Erythroblast (primary cell): ENCODE results near the gene RSPH6A.

Experiments
- GATA1 ChIP-seq: IDR thresholded peaks from 2 replicates; pipeline ENCODE4 v1.6.1; 2011; ENCODE audit warnings: low read depth, mild to moderate bottlenecking, control low read depth, low read length, moderate library complexity
- POLR2A ChIP-seq: IDR thresholded peaks from 2 replicates; pipeline ENCODE4 v1.6.1; 2011; ENCODE audit warnings: mild to moderate bottlenecking, low read length

DNA sequence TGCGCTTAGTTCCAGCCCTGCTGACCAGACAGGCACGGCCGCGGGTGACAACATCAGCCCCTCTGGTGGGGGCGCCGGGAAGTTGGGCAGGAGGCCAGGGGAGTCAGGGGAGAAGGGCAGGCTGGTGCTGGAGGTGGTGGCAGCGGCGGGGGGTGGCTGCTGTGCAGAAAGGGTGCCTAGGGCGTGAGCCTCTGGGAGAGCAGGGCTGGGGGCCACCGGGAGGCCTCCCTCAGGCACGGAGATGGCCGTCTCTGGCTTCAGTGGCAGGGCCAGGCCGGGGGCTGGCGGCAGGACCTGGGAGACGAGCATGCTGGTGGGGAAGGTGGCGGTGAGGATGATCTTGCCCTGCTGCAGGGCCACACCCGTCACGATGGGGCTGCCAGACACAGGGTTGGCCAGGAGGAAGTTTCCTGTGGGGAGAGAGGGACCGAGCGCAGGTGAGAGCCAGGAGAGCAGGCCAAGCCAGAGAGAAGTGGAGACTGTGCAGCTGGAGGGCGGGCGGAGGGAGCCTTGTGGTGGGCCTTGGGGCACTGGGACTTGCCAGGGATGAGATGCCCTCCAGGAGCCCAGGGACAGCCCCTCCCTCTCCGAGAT lies 49.3 kb downstream of the RSPH6A start:
- TF ChIP-seq POLR2A (no peak), GATA1 (no peak)
